ENCODE measurements around the gene PTGR3.

PTGR3 gene, protein sequence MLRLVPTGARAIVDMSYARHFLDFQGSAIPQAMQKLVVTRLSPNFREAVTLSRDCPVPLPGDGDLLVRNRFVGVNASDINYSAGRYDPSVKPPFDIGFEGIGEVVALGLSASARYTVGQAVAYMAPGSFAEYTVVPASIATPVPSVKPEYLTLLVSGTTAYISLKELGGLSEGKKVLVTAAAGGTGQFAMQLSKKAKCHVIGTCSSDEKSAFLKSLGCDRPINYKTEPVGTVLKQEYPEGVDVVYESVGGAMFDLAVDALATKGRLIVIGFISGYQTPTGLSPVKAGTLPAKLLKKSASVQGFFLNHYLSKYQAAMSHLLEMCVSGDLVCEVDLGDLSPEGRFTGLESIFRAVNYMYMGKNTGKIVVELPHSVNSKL

DNA sequence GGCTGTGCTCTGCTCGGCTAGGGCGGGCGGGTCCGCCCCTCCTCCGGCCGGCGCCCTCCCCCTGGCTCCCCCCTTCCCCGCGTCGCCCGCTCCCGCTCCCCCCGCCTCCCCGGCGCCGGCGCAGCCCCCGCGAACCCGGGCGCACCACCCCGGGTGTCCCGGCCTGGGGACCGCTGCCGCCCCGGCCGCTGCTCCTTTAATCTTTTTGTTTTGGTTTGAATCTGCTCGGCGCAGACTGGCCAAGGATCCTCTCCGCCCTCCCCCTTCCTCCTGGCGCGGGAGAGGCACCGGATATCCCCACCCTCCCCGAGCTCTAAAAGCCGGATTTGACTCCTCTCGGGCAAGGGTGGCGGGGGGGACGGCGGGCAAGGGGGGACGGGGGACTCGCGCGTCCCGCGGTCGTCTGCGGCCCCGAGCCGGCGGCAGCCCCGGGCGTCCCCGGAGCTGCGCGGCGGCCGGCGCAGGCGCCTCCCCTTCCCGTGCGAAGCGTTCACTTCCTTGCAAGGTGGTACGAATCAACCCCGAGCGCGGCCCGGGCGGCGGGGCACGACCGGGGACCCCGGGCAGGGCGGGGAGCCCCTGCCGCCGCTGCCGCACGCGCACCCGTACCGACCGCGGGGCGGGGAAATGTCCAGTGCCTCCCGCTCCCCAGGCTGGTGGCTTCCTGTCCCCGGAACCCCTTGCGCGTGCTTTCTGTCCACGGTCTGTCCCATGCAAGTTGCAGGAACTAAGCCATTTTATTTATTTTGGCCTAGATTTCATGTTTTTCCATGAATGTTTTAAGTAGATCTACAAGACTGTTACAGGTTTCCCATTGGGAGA lies at the start of gene PTGR3:
Gene PTGR3 (minus strand): TSS at position 11 of the 822 bp plus-strand sequence. CDS start 81 bp downstream, outside the sequence.
- peak; percentile 82 for DNase-seq

DNA sequence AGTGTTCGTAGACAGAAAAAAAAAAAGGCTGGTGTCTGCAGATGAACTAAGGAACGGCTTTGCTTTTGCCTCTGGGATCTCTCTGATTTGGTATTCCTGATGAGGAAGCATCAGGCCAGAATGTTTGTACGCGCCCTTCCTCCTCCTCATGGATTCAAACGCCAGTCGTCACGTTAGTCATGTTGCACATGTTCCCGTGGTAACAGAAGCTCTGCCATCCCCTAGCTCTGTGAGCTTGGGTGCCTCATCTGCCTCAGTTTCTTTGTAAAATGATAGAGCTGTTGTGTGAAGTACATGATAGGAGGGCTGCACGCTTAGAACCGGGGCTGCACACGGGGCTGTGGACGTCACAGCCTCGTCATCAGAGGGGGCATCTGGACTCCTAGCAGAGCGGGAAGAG lies 48.7 kb upstream of the PTGR3 start:
- no peak for DNase-seq

DNA sequence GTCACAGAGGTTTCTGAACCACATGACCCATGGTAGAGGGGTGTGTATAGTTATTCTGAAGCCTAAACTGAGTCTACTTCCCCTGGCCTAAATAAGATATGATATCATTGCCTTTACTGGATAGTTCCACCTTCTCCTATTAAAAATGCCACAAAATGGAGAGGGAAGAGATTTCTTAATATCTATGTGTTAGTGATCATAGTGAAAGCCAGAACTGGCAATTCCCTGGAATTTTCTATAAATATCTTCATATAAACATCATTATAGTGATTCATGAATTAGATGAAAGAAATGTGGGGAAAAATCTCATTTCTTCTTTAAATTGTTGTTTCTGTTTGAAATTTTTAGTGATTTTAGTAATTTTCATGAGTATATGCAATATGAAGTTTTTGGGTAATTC lies 47.4 kb upstream of the PTGR3 start:
- no peak for DNase-seq

DNA sequence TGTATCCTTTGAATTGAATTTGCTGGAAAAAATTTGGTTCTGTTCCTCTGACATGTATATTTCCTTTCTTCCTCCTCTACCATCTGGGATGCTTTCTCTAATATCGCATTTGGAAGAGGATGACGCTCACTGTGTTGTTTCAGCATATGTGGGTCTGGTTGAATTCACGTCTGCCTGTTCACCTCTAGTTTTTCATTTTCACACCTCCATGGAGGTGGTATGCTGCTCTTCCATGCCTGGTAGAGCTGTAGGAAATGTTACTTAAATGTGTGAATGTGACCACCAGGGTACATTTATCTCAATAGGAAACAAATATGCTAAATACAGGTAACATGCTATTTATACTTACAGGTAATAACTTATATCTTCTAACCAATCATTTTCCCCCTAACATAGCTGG lies 46.2 kb upstream of the PTGR3 start:
- no peak for DNase-seq

DNA sequence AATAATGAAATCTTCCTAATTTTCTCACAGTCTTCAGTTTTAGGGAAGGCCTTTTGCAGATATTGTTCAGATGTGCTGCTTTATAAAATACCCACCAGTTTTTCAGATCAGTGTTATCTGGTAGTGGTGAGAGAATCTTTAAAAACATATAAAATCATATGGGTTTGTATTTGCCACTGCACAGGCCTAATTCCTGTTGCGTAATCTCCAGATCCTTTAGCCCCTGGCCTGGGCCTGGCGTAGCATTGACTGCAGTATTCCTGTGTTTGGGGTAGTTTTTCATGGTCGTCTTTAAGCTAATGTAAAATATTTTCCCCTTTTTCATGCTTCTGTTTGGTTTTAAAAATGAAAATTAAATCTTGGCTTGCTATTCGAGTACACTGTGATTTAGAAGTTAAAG lies 44.8 kb upstream of the PTGR3 start:
- DNase-seq = no peak

DNA sequence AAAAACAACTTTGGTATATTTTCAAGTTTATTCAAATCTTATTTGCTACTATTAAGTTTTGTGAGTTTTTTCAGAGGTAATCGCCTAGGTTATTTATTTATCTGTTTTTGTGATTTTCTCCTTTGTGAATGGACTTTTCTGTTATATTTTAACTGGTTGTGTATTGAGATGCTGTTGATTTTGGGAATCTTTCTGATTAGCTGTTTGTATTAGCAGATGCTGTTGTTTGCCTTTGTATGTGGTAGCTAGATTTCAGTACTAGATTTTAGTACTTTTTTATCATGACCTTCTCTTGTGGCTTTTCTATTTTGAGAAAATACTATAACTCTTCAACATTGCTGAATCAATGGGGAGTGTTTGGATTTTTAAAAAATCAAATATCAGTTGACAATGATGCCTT lies 44.1 kb upstream of the PTGR3 start:
- no peak for DNase-seq

DNA sequence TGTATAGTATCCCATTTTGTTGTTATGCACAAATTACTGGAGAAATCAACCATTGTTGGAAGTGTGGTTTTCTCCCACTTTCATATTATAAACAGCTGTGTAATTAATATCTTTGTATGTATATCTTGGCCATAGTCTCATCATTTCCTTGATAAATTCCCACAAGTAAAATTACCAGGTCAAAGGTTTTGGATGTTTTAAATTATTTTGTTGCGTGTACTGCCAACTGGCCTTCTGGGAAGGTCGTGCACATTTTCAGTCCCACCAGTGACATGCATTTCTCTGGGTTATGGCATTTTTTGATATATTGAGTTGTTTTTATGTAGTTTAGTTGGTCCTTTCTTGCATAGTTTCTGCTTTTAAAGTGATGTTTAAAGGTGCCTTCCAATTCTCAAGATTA lies 43.2 kb upstream of the PTGR3 start:
- DNase-seq = no peak

DNA sequence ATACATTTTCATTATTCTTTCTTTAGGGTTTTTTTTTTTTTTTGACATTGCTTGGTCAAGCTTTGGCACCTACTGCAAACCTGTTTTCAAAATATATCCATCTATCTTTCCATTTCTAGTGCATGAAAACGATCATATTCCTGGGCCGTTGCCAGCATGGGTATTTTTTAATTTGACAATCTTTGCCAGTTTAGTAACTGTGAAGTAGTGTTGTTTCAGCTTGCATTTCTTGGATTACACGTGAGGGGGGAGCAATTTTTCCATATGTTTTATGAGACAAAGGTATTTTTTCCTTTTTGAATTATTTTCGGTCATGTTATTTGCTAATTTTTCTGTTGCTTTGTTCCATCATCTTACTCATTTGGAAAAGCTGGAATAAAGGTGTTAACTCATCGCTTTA lies 42.5 kb upstream of the PTGR3 start:
- DNase-seq = no peak

DNA sequence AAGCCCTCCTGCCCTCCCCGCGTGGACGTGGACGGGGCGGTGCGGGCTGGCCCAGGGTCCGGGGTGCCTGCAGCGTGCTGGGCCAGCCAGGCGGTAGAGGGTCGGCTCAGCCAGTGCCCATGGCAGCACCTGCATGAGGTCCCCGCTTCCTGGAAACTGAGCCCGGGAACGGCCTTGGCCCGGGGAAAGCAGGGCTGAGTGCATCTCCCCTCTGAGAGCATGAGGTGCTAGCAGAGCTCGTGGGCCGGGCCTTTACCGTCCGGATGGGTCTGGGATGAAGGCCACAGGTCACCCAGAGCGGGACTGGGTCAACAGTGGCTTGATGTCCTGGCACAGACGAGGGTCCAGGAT lies 41.5 kb upstream of the PTGR3 start:
- DNase-seq = no peak

DNA sequence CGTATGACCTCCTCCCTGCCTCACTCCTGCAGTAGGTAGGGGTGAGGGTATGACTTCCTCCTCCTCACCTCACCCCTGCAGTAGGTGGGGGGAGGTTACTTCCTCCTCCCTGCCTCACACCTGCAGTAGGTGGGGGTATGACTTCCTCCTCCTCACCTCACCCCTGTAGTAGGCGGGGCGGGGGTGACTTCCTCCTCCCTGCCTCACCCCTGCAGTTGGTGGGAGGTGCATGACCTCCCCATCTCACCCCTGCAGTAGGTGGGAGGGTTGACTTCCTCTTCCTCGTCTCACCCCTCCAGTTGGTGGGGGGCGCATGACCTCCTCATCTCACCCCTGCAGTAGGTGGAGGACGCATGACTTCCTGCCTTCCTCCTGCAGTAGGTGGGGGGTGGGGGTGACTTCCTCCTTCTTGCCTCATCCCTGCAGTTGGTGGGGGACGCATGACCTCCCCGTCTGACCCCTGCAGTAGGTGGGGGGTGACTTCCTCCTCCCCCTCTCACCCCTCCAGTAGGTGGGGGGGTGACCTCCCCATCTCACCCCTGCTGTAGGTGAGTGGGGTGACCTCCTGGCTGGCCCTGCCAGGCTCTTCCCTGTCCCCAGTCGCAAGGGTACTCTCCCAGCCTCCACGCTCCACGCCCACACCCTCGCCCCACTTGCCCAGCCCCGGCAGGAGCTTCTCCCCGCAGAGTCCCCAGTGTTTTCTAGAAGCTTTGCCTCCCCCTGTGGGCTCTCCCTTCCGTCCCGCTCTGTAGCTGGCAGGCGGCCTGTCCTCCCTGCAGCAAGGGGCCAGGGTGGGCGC lies 40.9 kb upstream of the PTGR3 start:
- DNase-seq = peak; percentile 10

DNA sequence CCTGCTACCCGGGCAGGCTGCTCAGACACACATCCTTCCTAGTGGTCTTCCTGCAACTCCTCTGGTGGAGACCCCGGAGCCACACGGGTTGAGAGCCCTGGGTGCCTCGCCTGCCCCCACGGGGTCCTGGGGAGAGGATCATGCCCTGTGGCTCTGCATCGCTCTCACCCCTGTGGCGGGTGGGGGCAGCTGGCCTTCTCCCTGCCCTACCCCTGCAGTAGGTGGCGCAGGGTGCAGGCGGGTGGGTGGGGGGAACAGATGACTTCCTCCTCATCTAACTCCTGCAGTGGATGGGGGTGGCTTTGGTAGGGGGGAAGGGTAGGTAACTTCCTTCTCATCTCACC lies 40.2 kb upstream of the PTGR3 start:
- DNase-seq = no peak

DNA sequence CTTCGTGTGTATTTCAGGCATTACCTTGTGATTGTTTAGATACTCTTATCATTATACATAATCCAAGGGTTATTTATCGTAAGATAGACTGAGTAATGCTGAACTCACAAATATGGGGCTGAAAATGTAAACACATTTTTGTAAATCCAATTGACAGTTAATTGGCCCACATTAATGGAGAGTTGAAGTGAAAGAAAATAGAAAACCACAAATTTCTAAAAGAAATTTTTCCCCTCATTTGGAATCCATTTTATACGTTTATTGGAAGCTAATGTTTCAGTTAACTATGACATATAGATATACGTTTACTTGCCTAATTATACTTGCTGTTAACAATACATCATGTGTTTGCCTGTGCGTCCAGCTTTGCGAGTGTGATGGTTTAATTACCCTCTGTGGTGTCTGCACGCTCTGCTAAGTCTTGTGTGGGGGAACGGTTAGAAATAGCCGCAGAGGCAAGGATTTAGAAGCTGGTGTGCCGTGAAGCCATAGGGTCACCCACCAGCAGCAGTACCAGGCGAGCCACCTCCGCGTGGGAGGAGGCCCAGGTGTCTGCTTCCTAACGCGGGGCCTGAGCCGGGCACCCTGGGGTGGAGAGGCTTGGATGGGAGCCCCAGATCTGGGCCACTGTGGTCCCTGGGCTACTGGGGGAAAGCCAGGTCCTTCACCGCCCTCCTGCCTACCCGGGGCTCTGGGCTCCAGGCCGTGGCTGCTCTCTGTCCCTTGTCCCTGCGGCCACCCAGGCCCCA lies 39.7 kb upstream of the PTGR3 start:
- DNase-seq = no peak

DNA sequence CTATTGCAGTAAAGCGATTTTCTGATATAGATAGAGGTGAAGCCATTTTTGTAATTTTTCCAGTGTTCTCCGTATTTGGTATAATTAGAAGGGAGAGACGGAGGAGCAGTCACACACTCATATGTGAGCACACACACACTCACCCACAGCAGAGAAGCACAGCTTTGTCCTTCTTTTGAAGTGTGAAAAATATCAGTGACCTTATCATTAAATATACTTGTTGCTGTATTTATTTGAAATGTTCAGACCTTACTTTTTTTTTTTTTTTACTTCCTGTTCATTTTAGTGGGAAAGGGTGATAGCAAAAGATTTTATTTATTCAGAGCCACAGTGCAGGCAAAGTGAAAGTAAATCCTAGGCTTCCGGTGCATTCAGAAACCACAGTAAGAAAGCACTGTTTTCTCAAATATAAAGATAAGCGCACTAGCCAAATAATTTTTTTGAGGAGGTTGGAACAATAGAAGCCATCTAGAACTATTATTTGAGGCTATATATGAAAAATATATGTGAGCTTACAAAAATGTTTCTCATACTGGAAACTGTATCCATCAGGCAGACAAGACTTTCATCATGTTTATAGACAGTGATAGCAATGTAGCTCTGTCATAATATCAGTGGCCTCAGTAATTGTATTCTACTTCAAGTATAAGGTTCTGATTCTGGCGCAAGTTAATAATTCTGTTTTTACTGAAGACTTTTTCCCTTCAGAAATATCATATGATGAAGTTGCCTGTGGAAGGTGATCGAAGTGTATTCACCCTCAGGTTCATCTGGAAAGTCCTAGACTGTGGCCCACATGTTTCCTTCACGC lies 38.9 kb upstream of the PTGR3 start:
- peak; percentile 64 for DNase-seq

DNA sequence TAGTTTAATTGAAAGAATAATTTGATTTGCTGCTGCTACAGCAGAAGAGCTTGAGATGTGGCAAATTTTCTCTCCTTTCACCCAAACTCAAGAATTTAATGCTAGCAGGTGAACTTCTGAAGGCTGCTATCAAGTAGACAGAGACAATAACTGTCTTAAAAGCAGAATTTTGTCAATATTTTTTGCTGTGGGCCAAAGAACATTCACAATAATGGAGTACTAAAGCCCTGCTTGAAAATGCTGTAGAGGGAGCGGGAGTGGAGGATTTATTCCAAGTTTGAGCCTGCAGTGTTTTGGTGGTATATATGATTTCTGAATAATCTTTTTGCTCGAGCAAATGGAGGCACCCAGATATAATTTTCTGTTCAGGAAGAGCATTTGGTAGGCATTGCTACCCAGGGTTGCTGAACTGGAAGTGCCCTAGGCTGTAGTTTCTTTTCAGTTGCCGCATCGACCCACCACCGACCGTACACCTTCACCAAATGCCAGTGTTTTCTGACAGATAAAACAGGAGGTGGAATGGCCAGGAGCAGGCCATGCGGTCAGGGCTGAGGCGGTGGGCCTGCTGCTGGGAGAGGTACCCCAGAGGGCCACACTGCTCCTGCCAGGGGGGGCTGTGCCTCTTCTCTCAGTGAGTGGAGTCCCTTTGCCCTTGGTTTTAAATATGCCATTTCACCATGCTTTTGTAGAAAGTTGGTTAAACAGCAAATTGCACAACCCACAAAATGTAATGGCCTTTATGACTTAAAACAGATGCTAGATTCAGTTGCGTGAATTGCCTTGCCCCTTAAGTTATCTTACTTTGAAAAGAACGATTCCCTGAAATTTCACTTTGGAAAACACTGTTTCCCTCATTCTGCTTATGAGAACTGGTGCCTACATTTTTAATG lies 38.0 kb upstream of the PTGR3 start:
- DNase-seq = no peak

DNA sequence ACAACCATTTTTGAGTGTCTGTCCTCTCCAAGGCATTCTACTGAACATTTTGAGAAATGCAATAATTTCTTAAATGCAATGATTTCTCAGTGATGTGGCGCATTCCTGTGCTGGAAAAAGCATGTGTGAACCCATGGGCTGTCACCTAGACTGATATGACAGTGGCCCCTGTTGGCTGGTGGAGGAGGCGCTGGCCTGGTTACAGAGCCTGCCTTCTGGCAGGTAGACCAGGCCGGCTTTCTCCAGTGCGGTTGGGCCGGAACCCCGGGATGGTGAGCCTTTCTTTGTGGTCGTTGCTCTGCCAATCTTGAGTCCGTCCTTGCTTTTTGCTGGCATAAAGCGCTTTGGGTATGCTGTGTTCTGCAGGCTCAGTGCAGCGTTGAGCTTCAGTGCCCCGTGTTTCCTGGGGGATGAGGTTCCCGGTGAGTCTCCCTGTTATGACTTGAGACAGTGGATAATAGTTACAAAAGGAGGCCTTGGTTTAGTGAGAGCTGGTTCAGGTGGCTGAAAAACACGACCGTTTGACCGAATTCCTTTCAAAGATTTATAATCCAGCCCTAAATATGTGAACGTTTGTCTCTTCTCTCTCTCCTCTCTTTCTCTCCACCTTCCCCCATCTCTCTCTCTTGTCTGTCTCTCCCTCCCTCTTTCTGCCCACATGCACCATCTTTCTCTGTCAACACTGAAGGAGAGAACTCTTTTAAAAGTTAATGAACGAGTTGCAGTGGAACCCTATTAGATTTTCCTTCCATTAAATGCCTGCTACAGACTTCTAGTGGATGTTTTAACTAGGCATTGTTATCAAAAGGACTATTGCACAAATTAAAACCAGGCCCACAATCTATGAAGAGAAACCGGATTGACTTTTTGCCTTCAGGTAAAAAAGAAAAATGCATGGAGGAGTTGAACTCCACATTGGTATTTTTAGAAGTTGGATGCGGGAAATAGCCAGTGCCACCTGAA lies 35.7 kb upstream of the PTGR3 start:
- DNase-seq = peak; percentile 13

DNA sequence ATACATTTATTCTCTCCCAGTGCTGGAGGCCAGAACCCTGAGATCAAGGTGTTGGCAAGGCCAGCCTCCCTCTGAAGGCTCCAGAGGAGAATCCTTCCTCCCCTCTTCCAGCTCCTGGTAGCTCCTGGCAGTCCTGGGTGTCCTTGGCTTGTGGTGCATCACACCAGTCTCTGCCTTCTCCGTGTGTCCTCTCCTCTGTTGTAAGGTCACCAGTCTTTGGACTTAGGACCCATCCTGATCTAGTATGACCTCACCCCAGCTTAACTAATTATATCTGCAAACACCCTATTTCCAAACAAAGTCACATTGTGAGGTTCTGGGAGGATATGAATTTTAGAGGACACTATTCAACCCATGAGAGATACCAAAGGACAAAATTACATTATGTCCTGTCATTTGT lies 32.8 kb upstream of the PTGR3 start:
- no peak for DNase-seq

DNA sequence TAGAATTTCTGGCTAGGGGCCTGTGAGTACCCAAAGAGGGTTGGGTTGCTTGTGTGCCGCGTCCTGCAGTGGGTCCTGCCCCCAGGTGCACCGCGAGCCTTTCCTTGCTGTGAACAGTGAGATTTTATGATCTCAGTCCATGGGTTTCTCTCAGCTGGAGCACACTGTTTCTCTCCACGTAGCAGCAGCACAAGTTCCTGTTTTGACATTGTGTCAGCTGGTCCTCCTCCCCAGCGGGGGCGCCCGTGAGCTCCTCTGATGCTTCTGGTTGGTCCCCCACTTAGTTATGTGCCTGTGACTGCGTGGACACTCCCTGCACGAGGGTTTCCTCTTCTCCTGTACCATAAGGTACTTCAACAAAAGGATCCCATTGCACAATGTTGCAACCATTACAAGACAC lies 31.5 kb upstream of the PTGR3 start:
- DNase-seq = no peak

DNA sequence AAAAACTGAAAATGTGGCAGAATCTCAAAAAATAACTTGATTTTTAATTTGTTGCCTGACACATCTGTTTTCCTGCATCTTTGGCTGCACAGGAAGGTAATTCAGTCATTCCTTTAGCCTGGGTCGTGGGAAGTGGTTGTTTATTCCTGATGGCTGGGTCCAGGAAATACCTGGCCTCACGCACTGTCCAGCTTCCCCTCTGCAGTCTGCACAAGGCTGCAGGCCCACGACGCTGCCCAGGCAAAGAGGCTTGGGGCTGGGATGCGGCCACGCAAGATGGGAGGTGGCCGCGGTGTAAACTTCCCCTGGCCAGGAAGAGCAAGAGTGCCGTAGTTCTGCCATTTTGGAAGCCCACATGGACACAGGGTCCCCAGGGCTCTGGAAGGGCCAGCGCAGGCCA lies 29.8 kb upstream of the PTGR3 start:
- no peak for DNase-seq

DNA sequence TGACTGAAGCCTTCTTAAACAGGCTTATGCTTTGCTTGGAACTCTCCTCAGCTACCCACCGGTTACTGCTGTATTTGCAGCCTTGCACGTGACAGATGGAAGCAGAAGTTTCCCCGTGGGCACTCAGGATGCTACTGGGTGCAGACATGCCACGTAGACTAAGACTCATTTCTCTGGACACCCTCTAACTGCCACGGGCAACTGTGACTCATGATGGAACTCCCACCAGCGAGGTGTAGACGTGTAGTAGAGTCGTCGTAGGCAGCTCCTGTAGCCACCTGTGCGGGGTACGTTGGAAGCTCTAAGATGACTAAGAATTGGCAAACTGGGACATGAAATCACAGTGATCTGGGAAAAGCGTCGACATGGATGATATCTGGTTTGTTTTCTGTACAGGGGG lies 29.2 kb upstream of the PTGR3 start:
- DNase-seq = no peak

DNA sequence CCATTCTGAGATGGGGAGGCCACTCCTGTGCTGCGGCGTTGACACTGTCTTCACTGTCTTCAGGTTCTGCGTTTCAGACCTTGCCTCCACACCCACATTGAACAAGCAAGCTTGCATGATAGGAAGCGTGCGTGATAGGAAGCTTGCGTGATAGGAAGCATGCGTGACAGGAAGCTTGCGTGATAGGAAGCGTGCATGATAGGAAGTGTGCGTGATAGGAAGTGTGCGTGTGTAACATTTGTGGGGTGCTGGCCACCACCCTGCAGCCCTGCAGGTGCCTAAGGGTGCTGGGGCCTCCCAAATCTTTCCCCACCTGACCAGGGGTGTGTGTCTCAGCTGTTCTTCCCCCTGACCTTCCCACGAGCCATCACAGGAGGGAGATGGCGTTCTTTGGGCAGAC lies 27.0 kb upstream of the PTGR3 start:
- DNase-seq = no peak
